ENCODE data around the gene CECR2. TPM values are rescaled to one million over a fixed set of nuclear protein-coding genes. Genes with fewer than 3 reads are reported as not detected.
"Not testable (repeated sequence)": the region's sequence is repeated elsewhere in the genome, so short reads cannot be mapped to it uniquely, and the experiment has no call there.

The CECR2 gene
- total RNA-seq, 8 experiments from 2014 or later = 0.09 to 18.4 (median 6.5) TPM

GRCh38 chr22:17548010-17548755, 178.9 kb downstream of the CECR2 start:
- no peaks in the 10 kb centered on the region for H3K4me1 ChIP-seq (replicated peaks in 1 of 2)
- no peak for ATAC-seq (replicated peaks in 6 of 8)
- no peak overlapping the region for H3K27ac ChIP-seq
- 40 to 95% (median 87%) methylated on average over 2 to 9 of the region's 23 CpGs; no CpG with 5 or more reads in 2 of the 10 experiments for WGBS, 10 experiments
- in situ Hi-C loops (cut with MboI; ENCODE audit: low pct_unique_long_range_greater_than_20kb in 2 of 9, low sequenced_read_pairs in 9 of 9, unreplicated experiment in 9 of 9) = no loop called here
- no peak overlapping the region for H3K4me3 ChIP-seq

DNA sequence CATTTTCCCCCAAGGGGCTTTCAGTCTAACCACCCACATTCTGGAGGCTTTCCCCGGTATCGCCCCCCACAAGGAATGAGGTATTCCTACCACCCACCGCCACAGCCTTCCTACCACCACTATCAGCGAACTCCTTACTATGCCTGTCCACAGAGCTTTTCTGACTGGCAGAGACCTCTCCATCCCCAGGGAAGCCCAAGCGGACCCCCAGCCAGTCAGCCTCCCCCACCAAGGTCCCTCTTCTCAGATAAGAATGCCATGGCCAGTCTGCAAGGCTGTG, 179.4 kb downstream of the CECR2 start:
- Histone ChIP-seq H3K27ac (no peak overlapping the region), H3K4me3 (no peak overlapping the region), H3K4me1 (replicated peaks in 1 of 2) (no peaks in the 10 kb centered on the region)
- in situ Hi-C loops (cut with MboI; ENCODE audit: low pct_unique_long_range_greater_than_20kb in 2 of 9, low sequenced_read_pairs in 9 of 9, unreplicated experiment in 9 of 9) = no loop called here
- ATAC-seq (replicated peaks in 6 of 8) = no peak
- WGBS, 10 experiments = 60 to 100% methylated on average over 2 of the region's 5 CpGs; no CpG with 5 or more reads in 8 of the 10 experiments

GRCh38 chr22:17549183-17549582, 179.9 kb downstream of the CECR2 start:
- H3K4me1 ChIP-seq (replicated peaks in 1 of 2) = no peaks in the 10 kb centered on the region
- no peak overlapping the region for H3K4me3 ChIP-seq
- 67 to 100% (median 93%) methylated on average over 1 to 10 of the region's 10 CpGs; no CpG with 5 or more reads in 5 of the 10 experiments for WGBS, 10 experiments
- ATAC-seq (replicated peaks in 6 of 8) = no peak
- H3K27ac ChIP-seq = no peak overlapping the region
- in situ Hi-C loops (cut with MboI; ENCODE audit: low pct_unique_long_range_greater_than_20kb in 2 of 9, low sequenced_read_pairs in 9 of 9, unreplicated experiment in 9 of 9) = no loop called here

GRCh38 chr22:17549655-17550054, 180.4 kb downstream of the CECR2 start:
- WGBS, 10 experiments = 56 to 100% (median 96%) methylated on average over 1 to 5 of the region's 5 CpGs; no CpG with 5 or more reads in 2 of the 10 experiments
- H3K27ac ChIP-seq = no peak overlapping the region
- ATAC-seq (replicated peaks in 6 of 8) = no peak
- no peaks in the 10 kb centered on the region for H3K4me1 ChIP-seq (replicated peaks in 1 of 2)
- in situ Hi-C loops (cut with MboI; ENCODE audit: low pct_unique_long_range_greater_than_20kb in 2 of 9, low sequenced_read_pairs in 9 of 9, unreplicated experiment in 9 of 9) = loop anchor here in 1 of 9 experiments (25.0 kb wide), 1 partner anchor 113 kb away; no protein-coding TSS in a partner anchor
- H3K4me3 ChIP-seq = no peak overlapping the region

DNA sequence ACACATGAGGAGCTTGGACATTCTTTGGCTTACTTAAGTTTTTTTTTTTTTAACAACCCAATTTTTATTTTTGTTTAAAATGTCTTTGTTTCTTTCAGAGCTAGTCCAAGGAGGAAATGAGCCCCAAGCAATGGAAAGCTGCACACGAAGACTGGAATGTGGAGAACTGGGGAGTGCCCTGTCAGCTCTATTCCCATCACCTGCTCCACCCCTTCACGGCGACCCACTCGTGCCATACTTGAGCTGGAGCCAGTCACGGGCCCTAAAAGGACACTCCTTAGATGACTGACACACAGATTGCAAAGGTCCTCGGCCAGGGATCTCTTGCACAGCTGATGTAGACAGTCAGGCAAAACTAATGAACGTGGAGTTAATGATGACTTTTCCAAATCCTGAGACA, 183.5 kb downstream of the CECR2 start:
- Histone ChIP-seq H3K4me1 (replicated peaks in 1 of 2) (no peaks in the 10 kb centered on the region), H3K27ac (no peak overlapping the region), H3K4me3 (no peak overlapping the region)
- ATAC-seq (replicated peaks in 6 of 8) = peak in 3 of 8 experiments; percentile 34 to 93 (median 91)
- in situ Hi-C loops (cut with MboI; ENCODE audit: low pct_unique_long_range_greater_than_20kb in 2 of 9, low sequenced_read_pairs in 9 of 9, unreplicated experiment in 9 of 9) = loop anchor here in 1 of 9 experiments (25.0 kb wide), 1 partner anchor 110 kb away; no protein-coding TSS in a partner anchor
- 0 to 94% (median 78%) methylated on average over 1 to 6 of the region's 7 CpGs; no CpG with 5 or more reads in 2 of the 10 experiments for WGBS, 10 experiments

- no peak overlapping the region for H3K4me3 ChIP-seq
- WGBS, 10 experiments = 0 to 100% (median 100%) methylated on average over 1 to 3 of the region's 4 CpGs; no CpG with 5 or more reads in 3 of the 10 experiments
- ATAC-seq (replicated peaks in 6 of 8) = no peak
- H3K4me1 ChIP-seq (replicated peaks in 1 of 2) = no peaks in the 10 kb centered on the region
- no peak overlapping the region for H3K27ac ChIP-seq
- in situ Hi-C loops (cut with MboI; ENCODE audit: low pct_unique_long_range_greater_than_20kb in 2 of 9, low sequenced_read_pairs in 9 of 9, unreplicated experiment in 9 of 9) = loop anchor here in 1 of 9 experiments (25.0 kb wide), 1 partner anchor 107 kb away; no protein-coding TSS in a partner anchor
These were observed 185.6 kb downstream of the CECR2 start for GRCh38 chr22:17554814-17555213.

DNA sequence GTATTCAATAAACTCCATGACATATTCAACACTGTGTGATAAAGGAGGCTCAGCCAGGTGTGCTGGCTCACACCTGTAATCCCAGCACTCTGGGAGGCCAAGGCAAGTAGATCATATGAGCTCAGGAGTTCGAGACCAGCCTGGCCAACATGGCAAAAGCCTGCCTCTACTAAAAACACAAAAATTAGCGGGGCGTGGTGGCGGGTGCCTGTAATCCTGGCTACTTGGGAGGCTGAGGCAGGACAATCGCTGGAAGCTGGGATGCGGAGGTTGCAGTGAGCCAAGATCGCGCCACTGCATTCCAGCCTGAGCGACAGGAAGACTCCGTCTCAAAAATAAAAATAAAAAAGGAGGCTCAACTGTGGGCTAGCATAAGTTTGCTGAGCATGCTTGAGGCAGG, 189.9 kb downstream of the CECR2 start:
- 50 to 100% (median 94%) methylated on average over 1 to 10 of the region's 10 CpGs; no CpG with 5 or more reads in 1 of the 10 experiments for WGBS, 10 experiments
- Histone ChIP-seq H3K4me1 (replicated peaks in 1 of 2) (peaks cover 17% of the 10 kb centered on the region in 2 donors), H3K4me3 (no peak overlapping the region), H3K27ac (no peak overlapping the region)
- no peak for ATAC-seq (replicated peaks in 6 of 8)
- in situ Hi-C loops (cut with MboI; ENCODE audit: low pct_unique_long_range_greater_than_20kb in 2 of 9, low sequenced_read_pairs in 9 of 9, unreplicated experiment in 9 of 9) = loop anchor here in 1 of 9 experiments (25.0 kb wide), 1 partner anchor 103 kb away; no protein-coding TSS in a partner anchor

DNA sequence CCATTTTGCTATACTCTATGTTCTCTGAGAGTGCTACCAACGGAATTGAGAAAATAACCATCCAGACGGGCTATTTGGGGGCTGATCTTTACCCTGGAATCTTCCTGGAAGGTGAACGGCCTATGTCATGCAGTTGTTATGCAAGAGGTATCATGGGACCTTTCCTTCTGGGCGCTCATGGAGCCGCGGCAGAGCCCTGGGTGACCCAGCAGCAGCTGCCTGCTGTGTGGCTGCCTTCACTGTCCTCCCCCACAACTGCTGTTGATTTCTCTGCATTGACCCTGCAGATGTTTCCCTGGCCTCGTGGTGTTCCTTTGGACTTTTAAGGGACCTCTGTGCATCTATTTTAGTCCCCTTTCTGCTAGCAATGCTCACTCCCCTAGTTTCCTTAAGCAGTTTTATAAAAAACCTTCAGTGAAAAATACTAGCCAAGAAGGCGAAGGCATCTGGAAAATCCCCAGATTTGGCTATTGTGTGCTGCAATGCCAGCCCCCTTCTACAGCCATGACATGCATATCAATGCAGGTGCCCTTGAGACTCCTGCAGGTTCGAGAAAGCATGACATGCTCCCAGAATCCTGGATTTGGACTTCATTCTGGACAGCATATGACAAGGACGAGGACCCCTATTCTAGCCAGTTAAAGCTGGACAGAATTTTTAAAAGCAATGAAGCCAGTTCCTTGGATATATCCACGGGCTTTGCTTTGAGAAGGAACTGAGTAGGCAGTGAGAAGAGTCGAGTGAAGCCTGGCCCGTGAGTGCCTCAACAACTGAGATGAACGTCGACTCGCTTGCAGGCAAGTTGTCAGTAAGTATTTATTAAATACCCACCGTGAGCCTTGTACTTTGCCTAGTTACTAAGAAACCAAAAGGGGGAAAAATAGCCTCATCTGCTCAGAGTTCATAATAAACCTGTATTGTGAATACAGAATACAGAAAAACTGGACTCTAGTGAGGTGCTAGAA, 193.9 kb downstream of the CECR2 start, which contains the start of gene SLC25A18:
TSS of gene SLC25A18 (plus strand) at position 593 of the 965 bp plus-strand sequence. CDS start 16,447 bp downstream, outside the sequence.
- ATAC-seq (replicated peaks in 6 of 8) = peak in 6 of 8 experiments; percentile 14 to 80 (median 75)
- WGBS, 10 experiments = 25 to 83% (median 50%) methylated on average over 2 to 11 of the region's 17 CpGs; no CpG with 5 or more reads in 1 of the 10 experiments
- in situ Hi-C loops (cut with MboI; ENCODE audit: low pct_unique_long_range_greater_than_20kb in 2 of 9, low sequenced_read_pairs in 9 of 9, unreplicated experiment in 9 of 9) = loop anchor here in 1 of 9 experiments (25.0 kb wide), 1 partner anchor 99 kb away; no protein-coding TSS in a partner anchor
- Histone ChIP-seq H3K27ac (peak within 1 kb of the TSS; percentile 28 to 70), H3K4me1 (replicated peaks in 1 of 2) (peaks cover 18% of the 10 kb centered on the region in 2 donors), H3K4me3 (no peak within 1 kb of the TSS)

- WGBS, 10 experiments = 7 to 85% (median 63%) methylated on average over 3 to 7 of the region's 11 CpGs; no CpG with 5 or more reads in 2 of the 10 experiments
- Histone ChIP-seq H3K27ac (peak overlapping the region in 1 of 2 donors; percentile 70), H3K4me3 (no peak overlapping the region), H3K4me1 (replicated peaks in 1 of 2) (peaks cover 18% of the 10 kb centered on the region in 2 donors)
- peak; percentile 54 to 84 (median 76) for ATAC-seq (replicated peaks in 6 of 8)
- in situ Hi-C loops (cut with MboI; ENCODE audit: low pct_unique_long_range_greater_than_20kb in 2 of 9, low sequenced_read_pairs in 9 of 9, unreplicated experiment in 9 of 9) = loop anchor here in 1 of 9 experiments (25.0 kb wide), 1 partner anchor 98 kb away; no protein-coding TSS in a partner anchor
These were observed 194.7 kb downstream of the CECR2 start for GRCh38 chr22:17563936-17564391.

- 84 to 100% (median 90%) methylated on average over 3 to 15 of the region's 19 CpGs; no CpG with 5 or more reads in 2 of the 10 experiments for WGBS, 10 experiments
- in situ Hi-C loops (cut with MboI; ENCODE audit: low pct_unique_long_range_greater_than_20kb in 2 of 9, low sequenced_read_pairs in 9 of 9, unreplicated experiment in 9 of 9) = loop anchor here in 1 of 9 experiments (25.0 kb wide), 1 partner anchor 96 kb away; no protein-coding TSS in a partner anchor
- not testable (repeated sequence) for H3K4me3 ChIP-seq; ATAC-seq (replicated peaks in 6 of 8); H3K27ac ChIP-seq
- H3K4me1 ChIP-seq (replicated peaks in 1 of 2) = peaks cover 18 to 38% of the 10 kb centered on the region in 2 donors
These were observed 196.9 kb downstream of the CECR2 start for GRCh38 chr22:17566016-17566687.

GRCh38 chr22:17566776-17567175, 197.5 kb downstream of the CECR2 start:
- Histone ChIP-seq H3K4me3 (no peak overlapping the region), H3K4me1 (replicated peaks in 1 of 2) (peaks cover 18 to 39% of the 10 kb centered on the region in 2 donors), H3K27ac (no peak overlapping the region)
- in situ Hi-C loops (cut with MboI; ENCODE audit: low pct_unique_long_range_greater_than_20kb in 2 of 9, low sequenced_read_pairs in 9 of 9, unreplicated experiment in 9 of 9) = loop anchor here in 1 of 9 experiments (25.0 kb wide), 1 partner anchor 96 kb away; no protein-coding TSS in a partner anchor
- no peak for ATAC-seq (replicated peaks in 6 of 8)
- 67 to 100% (median 82%) methylated on average over 1 to 5 of the region's 10 CpGs; no CpG with 5 or more reads in 3 of the 10 experiments for WGBS, 10 experiments

Data from motor neuron (in vitro differentiated cells).